Measurements from ENCODE around the gene ARG1.

DNA sequence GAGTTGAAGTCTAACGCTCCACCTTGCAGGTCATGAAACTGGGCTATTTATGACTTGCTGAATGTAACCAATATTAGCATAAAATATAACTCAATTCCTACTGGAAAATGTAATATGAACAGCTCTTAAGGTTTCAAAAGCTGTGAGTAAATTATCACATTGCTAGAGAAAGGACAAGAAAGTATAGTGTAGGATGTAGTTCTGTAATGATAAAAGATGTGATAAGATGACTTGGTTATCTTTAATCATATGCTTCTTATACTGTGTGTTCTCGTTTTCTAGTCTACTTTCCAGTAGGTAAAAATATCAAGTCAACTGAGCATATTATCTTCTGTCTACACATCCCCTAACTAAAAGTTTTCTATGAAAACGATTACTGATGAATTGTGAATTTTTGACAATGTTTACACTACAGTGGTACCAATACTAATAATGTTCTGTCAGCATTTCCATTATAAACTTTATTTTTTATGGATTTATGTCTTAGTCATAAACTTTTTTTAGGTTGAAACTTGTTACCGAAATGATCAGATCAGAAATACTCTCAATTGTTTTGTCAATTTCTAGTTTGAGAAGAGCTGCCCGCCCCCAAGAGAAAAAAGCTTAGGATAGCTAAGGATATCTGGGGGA is 40.4 kb downstream of the ARG1 start:
- no peak for TF ChIP-seq CTCF (IDR thresholded peaks at IDR 0.05; ENCODE audit: low read depth, low read length, missing input control)
- TF ChIP-seq, protein P1, sequence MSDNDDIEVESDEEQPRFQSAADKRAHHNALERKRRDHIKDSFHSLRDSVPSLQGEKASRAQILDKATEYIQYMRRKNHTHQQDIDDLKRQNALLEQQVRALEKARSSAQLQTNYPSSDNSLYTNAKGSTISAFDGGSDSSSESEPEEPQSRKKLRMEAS (IDR thresholded peaks at IDR 0.05), result no peak
- no peak for TF ChIP-seq SP1 (IDR thresholded peaks at IDR 0.05)
- TF ChIP-seq RAD21 (IDR thresholded peaks at IDR 0.05), result no peak
- TF ChIP-seq TAF1 (conservative IDR thresholded peaks at IDR 0.05), result no peak
- TF ChIP-seq REST (IDR thresholded peaks at IDR 0.05), result no peak
- TF ChIP-seq JUND (IDR thresholded peaks at IDR 0.05), result no peak
- TF ChIP-seq ATF3 (IDR thresholded peaks at IDR 0.05), result no peak
- TF ChIP-seq HNF4G (IDR thresholded peaks at IDR 0.05), result no peak

All from liver (tissue), 3 donors.